Measurements from ENCODE around the gene MS4A13. TPM values are rescaled to one million over a fixed set of nuclear protein-coding genes. Genes with fewer than 3 reads are reported as not detected.

MS4A13 gene
- total and polyA plus RNA-seq, 2 of the 8 experiments (the other 6 are each of a cell fraction or from before 2014, with no cell fraction given) = not detected

DNA sequence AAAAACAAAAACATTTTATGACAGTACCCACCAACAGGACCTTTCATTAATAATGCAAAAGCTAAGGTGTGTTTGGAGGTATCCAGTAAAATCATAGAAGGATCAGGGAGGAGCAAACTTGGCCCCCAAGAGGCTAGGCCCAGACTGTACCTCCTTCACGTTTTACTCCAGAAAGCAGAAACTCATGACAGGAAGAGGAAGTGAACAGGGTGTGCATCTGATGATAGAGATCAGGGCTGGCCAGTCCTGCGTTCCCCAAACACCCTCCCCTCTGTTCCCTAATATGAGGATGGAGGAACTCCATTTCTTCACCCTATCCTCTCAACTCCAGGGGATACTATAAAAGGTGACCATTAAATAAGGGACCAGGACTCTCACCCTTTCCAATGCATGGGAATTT, 32.8 kb upstream of the MS4A13 start:
- H4K91ac ChIP-seq (replicated peaks; ENCODE audit: insufficient read length, low read length) = no peak overlapping the region
- H2BK5ac ChIP-seq (ENCODE audit: low read depth, low read length) = no peak overlapping the region
- no peak overlapping the region for H3K4me2 ChIP-seq (ENCODE audit: insufficient read depth in 1 of 2, low read depth in 2 of 2, low read length in 2 of 2)
- no peak for DNase-seq (ENCODE audit: low read depth in 1 of 2, low spot score in 2 of 2)
- no peak overlapping the region for H3K27ac ChIP-seq (ENCODE audit: low read depth, low read length)
- no peak overlapping the region for H3K9ac ChIP-seq (replicated peaks in 1 of 4; ENCODE audit: extremely low read depth in 1 of 4, low read depth in 3 of 4, low read length in 3 of 4)
- H3K14ac ChIP-seq (ENCODE audit: insufficient read length) = no peak overlapping the region
- no peak overlapping the region for H4K5ac ChIP-seq (ENCODE audit: insufficient read length, low read depth, low read length)
- no peaks in the 10 kb centered on the region for H3K79me2 ChIP-seq (ENCODE audit: control insufficient read depth in 1 of 2, insufficient read depth in 2 of 2, low read length in 2 of 2)
- no peaks in the 10 kb centered on the region for H3K4me1 ChIP-seq (replicated peaks in 1 of 4; ENCODE audit: control insufficient read depth in 3 of 4, insufficient read depth in 4 of 4, low read length in 3 of 4)
- H2BK20ac ChIP-seq (ENCODE audit: low read length) = no peak overlapping the region
- WGBS, 2 experiments (ENCODE audit: extremely low coverage in 1 of 2, insufficient coverage in 1 of 2, insufficient read length in 1 of 2, insufficient replicate concordance in 2 of 2, low coverage in 1 of 2, low lambda C conversion rate in 2 of 2, missing lambda C conversion rate in 1 of 2) = 96% methylated on average over 2 of the region's 2 CpGs; no CpG with 5 or more reads in 1 of the 2 experiments
- no peaks in the 10 kb centered on the region for H3K9me3 ChIP-seq (ENCODE audit: insufficient read depth in 2 of 2, low read depth in 1 of 2, low read length in 1 of 2)
- H2BK12ac ChIP-seq (ENCODE audit: low read depth, low read length) = no peak overlapping the region
- no peaks in the 10 kb centered on the region for H3K23me2 ChIP-seq (ENCODE audit: low read depth, low read length)
- ChIA-PET CTCF (ENCODE audit: partially characterized antibody) (no interaction called here), POLR2A (ENCODE audit: partially characterized antibody) (no interaction called here)
- H2BK120ac ChIP-seq (replicated peaks; ENCODE audit: low read depth, low read length) = no peak overlapping the region
- H3K4ac ChIP-seq (replicated peaks; ENCODE audit: insufficient read length, low read depth, low read length) = no peak overlapping the region
- no peak overlapping the region for H2AK5ac ChIP-seq (ENCODE audit: low read depth, low read length)
- H4K20me1 ChIP-seq (replicated peaks in 1 of 2; ENCODE audit: control insufficient read depth in 1 of 2, insufficient read depth in 2 of 2, low read length in 2 of 2) = no peaks in the 10 kb centered on the region
- H2AFZ ChIP-seq (ENCODE audit: low read length) = no peak overlapping the region
- H3K4me3 ChIP-seq (ENCODE audit: extremely low read depth in 1 of 4, insufficient read depth in 2 of 4, low read depth in 3 of 4, low read length in 4 of 4) = no peak overlapping the region
- H3K27me3 ChIP-seq (replicated peaks in 1 of 4; ENCODE audit: control insufficient read depth in 3 of 4, extremely low read depth in 1 of 4, insufficient read depth in 3 of 4, low read length in 3 of 4) = no peaks in the 10 kb centered on the region
- H3K23ac ChIP-seq (ENCODE audit: insufficient read length) = no peak overlapping the region
- H3K56ac ChIP-seq (replicated peaks; ENCODE audit: insufficient read length, low read depth, low read length) = no peak overlapping the region
- H3K36me3 ChIP-seq (ENCODE audit: control insufficient read depth in 2 of 4, insufficient read depth in 4 of 4, low read length in 3 of 4) = no peaks in the 10 kb centered on the region
- no peaks in the 10 kb centered on the region for H3K79me1 ChIP-seq (ENCODE audit: low read depth, low read length)
- no peak for FAIRE-seq
- no peak overlapping the region for H4K8ac ChIP-seq (ENCODE audit: extremely low read depth, insufficient read depth, low read length)
- no peak overlapping the region for H2BK15ac ChIP-seq (ENCODE audit: low read length)
- no peak overlapping the region for H3K18ac ChIP-seq (ENCODE audit: extremely low read depth, low read length)
- TF ChIP-seq PHF8 (conservative IDR thresholded peaks at IDR 0.05; ENCODE audit: low read depth, low read length) (no peak), CHD2 (IDR thresholded peaks at IDR 0.05; ENCODE audit: low read length) (no peak), CBX5 (IDR thresholded peaks at IDR 0.05; ENCODE audit: low read depth, low read length) (no peak), RNF2 (IDR thresholded peaks at IDR 0.05; ENCODE audit: borderline replicate concordance, low read depth, low read length, missing control alignments, poor library complexity, severe bottlenecking) (no peak), RBBP5 (IDR thresholded peaks at IDR 0.05; ENCODE audit: borderline replicate concordance, low read depth, low read length) (no peak), CHD1 (IDR thresholded peaks at IDR 0.05; ENCODE audit: low read depth, low read length) (no peak), EZH2 (IDR thresholded peaks at IDR 0.05; ENCODE audit: low read depth, low read length, severe bottlenecking) (no peak), MAFK (IDR thresholded peaks at IDR 0.05; ENCODE audit: low read depth, low read length) (no peak), SUZ12 (IDR thresholded peaks at IDR 0.05; ENCODE audit: low read length) (no peak)
- TF ChIP-seq, protein P1, sequence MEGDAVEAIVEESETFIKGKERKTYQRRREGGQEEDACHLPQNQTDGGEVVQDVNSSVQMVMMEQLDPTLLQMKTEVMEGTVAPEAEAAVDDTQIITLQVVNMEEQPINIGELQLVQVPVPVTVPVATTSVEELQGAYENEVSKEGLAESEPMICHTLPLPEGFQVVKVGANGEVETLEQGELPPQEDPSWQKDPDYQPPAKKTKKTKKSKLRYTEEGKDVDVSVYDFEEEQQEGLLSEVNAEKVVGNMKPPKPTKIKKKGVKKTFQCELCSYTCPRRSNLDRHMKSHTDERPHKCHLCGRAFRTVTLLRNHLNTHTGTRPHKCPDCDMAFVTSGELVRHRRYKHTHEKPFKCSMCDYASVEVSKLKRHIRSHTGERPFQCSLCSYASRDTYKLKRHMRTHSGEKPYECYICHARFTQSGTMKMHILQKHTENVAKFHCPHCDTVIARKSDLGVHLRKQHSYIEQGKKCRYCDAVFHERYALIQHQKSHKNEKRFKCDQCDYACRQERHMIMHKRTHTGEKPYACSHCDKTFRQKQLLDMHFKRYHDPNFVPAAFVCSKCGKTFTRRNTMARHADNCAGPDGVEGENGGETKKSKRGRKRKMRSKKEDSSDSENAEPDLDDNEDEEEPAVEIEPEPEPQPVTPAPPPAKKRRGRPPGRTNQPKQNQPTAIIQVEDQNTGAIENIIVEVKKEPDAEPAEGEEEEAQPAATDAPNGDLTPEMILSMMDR (IDR thresholded peaks at IDR 0.05; ENCODE audit: control extremely low read depth in 1 of 3, insufficient read depth in 1 of 3, low read depth in 1 of 3, low read length in 3 of 3) = no peak
- TF ChIP-seq, protein P2, sequence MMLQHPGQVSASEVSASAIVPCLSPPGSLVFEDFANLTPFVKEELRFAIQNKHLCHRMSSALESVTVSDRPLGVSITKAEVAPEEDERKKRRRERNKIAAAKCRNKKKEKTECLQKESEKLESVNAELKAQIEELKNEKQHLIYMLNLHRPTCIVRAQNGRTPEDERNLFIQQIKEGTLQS (IDR thresholded peaks at IDR 0.05; ENCODE audit: insufficient read depth, low read depth, low read length) = no peak

All from H1 (cell line).